ENCODE measurements around the gene FAM53B.
"Not testable (repeated sequence)": the region's sequence is repeated elsewhere in the genome, so short reads cannot be mapped to it uniquely, and the experiment has no call there.

The FAM53B gene

GRCh38 chr10:124624466-124624865 lies 119.7 kb downstream of the FAM53B start:
- no peak for DNase-seq

- DNase-seq, result no peak
Measured at GRCh38 chr10:124624006-124624405, 120.2 kb downstream of the FAM53B start.

GRCh38 chr10:124622866-124623536 lies 121.2 kb downstream of the FAM53B start:
- DNase-seq, result no peak

GRCh38 chr10:124622158-124622557 lies 122.0 kb downstream of the FAM53B start:
- no peak for DNase-seq

GRCh38 chr10:124621637-124622036 lies 122.5 kb downstream of the FAM53B start:
- no peak for DNase-seq

- no peak for DNase-seq
Measured at GRCh38 chr10:124619802-124620490, 124.2 kb downstream of the FAM53B start.

- no peak for DNase-seq
Measured at GRCh38 chr10:124619195-124619594, 125.0 kb downstream of the FAM53B start.

- no peak for DNase-seq
Measured at GRCh38 chr10:124618470-124619073, 125.6 kb downstream of the FAM53B start.

- no peak for DNase-seq
Measured at GRCh38 chr10:124616836-124617130, 127.4 kb downstream of the FAM53B start.

- no peak for DNase-seq
Measured at GRCh38 chr10:124616040-124616835, 127.9 kb downstream of the FAM53B start.

- no peak for DNase-seq
Measured at GRCh38 chr10:124615259-124615658, 128.9 kb downstream of the FAM53B start.

GRCh38 chr10:124614003-124614659 lies 130.0 kb downstream of the FAM53B start:
- peak; percentile 44 for DNase-seq

- no peak for DNase-seq
Measured at GRCh38 chr10:124612611-124613498, 131.3 kb downstream of the FAM53B start.

GRCh38 chr10:124611738-124612137 lies 132.4 kb downstream of the FAM53B start:
- no peak for DNase-seq

GRCh38 chr10:124610851-124611250 lies 133.3 kb downstream of the FAM53B start:
- DNase-seq, result not testable (repeated sequence)

- DNase-seq, result not testable (repeated sequence)
Measured at GRCh38 chr10:124610186-124610585, 134.0 kb downstream of the FAM53B start.

- DNase-seq, result no peak
Measured at GRCh38 chr10:124609698-124610097, 134.5 kb downstream of the FAM53B start.

- no peak for DNase-seq
Measured at GRCh38 chr10:124608093-124608721, 136.0 kb downstream of the FAM53B start.

GRCh38 chr10:124607693-124608092 lies 136.5 kb downstream of the FAM53B start:
- no peak for DNase-seq

- DNase-seq, result no peak
Measured at GRCh38 chr10:124606822-124607221, 137.4 kb downstream of the FAM53B start.

Measured in activated naive CD4-positive, alpha-beta T cell treated with anti-CD3 and anti-CD28 coated beads, Interleukin-2, amount 50 U/mL, for 16 hours (primary cell).